Sigmoid colon (tissue), 7 donors: ENCODE data around the gene COL28A1. TPM values are rescaled to one million over a fixed set of nuclear protein-coding genes. Genes with fewer than 3 reads are reported as not detected.
"Not testable (repeated sequence)": the region's sequence is repeated elsewhere in the genome, so short reads cannot be mapped to it uniquely, and the experiment has no call there.

Experiments
- DNase-seq: peaks from one replicate; pipeline ENCODE4 v3.0.0-alpha.2; 2019
- H3K27ac ChIP-seq, 4 donors: fragments of 200-600 bp; sonication (generic); one replicate each; pipeline ENCODE4 v1.5.1; 2016 to 2019; ENCODE audit warnings: mild to moderate bottlenecking in 1 of 4
- H3K27me3 ChIP-seq, 3 donors: fragments of 200-600 bp; sonication (generic); one replicate each; pipeline ENCODE4 v1.5.1; 2019; ENCODE audit warnings: mild to moderate bottlenecking in 1 of 3
- H3K36me3 ChIP-seq, 4 donors: fragments of 200-600 bp; sonication (generic); one replicate each; pipeline ENCODE4 v1.5.1; 2016 to 2019
- H3K4me1 ChIP-seq, 4 donors: fragments of 200-600 bp; sonication (generic); one replicate each; pipeline ENCODE4 v1.5.1; 2017 to 2019
- H3K4me3 ChIP-seq, 4 donors: fragments of 200-600 bp; sonication (generic); one replicate each; pipeline ENCODE4 v1.5.1; 2017 to 2019; ENCODE audit warnings: mild to moderate bottlenecking in 2 of 4, moderate library complexity in 1 of 4
- H3K9me3 ChIP-seq, 4 donors: fragments of 200-600 bp in 3 of 4; sonication (generic) in 3 of 4; one replicate each; pipeline versions ENCODE4 v1.5.1 to v1.6.1; 2013 to 2019
- CTCF ChIP-seq, 4 experiments: fragments of 450-650 bp in 3 of 4; fragments of 200-600 bp in 1 of 4; IDR thresholded peaks; one replicate each; pipeline ENCODE4 v1.5.1; 2016 to 2019; ENCODE audit warnings: antibody characterized with exemption in 4 of 4, mild to moderate bottlenecking in 3 of 4, moderate library complexity in 2 of 4
- EP300 ChIP-seq, 4 donors: sonication (generic); formaldehyde crosslinking; IDR thresholded peaks; one replicate each; pipeline ENCODE4 v1.6.1; 2017; ENCODE audit warnings: antibody characterized with exemption in 4 of 4
- POLR2A ChIP-seq, 2 donors: fragments of 450-650 bp; IDR thresholded peaks; one replicate each; pipeline ENCODE4 v1.6.1; 2016; ENCODE audit warnings: antibody characterized with exemption in 2 of 2, mild to moderate bottlenecking in 2 of 2, moderate library complexity in 2 of 2
- POLR2AphosphoS5 ChIP-seq, 4 donors: sonication (generic); formaldehyde crosslinking; IDR thresholded peaks; one replicate each; pipeline ENCODE4 v1.6.1; 2017; ENCODE audit warnings: antibody characterized with exemption in 4 of 4
- WGBS, 2 donors: extraction: QIAGEN DNeasy Blood & Tissue Kit; methylation state at CpG; one replicate each; pipeline ENCODE4 v1.1.7; 2013; 5-methylcytosine and 5-hydroxymethylcytosine counted together
- intact Hi-C: fragments of 100-400 bp; cut with DNase I; formaldehyde crosslinking; loops from one replicate; pipeline ENCODE4 v1.15.1; 2023
- polyA plus RNA-seq, 3 donors: library from polyadenylated mRNA; stranded (reverse); fragments of 200-250 nt; gene quantifications; one replicate each; pipeline ENCODE4 v1.2.3, GENCODE V29; 2013
- total RNA-seq, 4 donors: library from RNA; depleted of rRNA; stranded (reverse); fragments of >200 nt; gene quantifications; one replicate each; pipeline ENCODE4 v1.1.0, GENCODE V29; 2016
- donor health status: healthy with polysubstance abuse.
- donor health status: Bipolar disorder and iron deficiency.
- donor health status: healthy.

Gene COL28A1
- total and polyA plus RNA-seq, 7 donors, result 0.60 to 25.5 (median 9.9) TPM

- intact Hi-C loops, result no loop called here
- H3K27ac ChIP-seq, result no peak overlapping the region
- no peaks in the 10 kb centered on the region for H3K9me3 ChIP-seq
- no peaks in the 10 kb centered on the region for H3K27me3 ChIP-seq
- H3K4me1 ChIP-seq, result no peaks in the 10 kb centered on the region
- 92 to 100% methylated on average over 1 of the region's 1 CpG for WGBS, 2 donors
- H3K4me3 ChIP-seq, result no peak overlapping the region
- H3K36me3 ChIP-seq, result no peaks in the 10 kb centered on the region
- TF ChIP-seq CTCF (IDR thresholded peaks at IDR 0.05), result no peak
- no peak for TF ChIP-seq POLR2AphosphoS5 (IDR thresholded peaks at IDR 0.05)
- no peak for TF ChIP-seq POLR2A (IDR thresholded peaks at IDR 0.05)
- TF ChIP-seq EP300 (IDR thresholded peaks at IDR 0.05), result no peak
- no peak for DNase-seq
Measured at GRCh38 chr7:7484072-7484471, 51.6 kb downstream of the COL28A1 start.

- no peak for DNase-seq
- Histone ChIP-seq H3K36me3 (no peaks in the 10 kb centered on the region), H3K4me1 (no peaks in the 10 kb centered on the region), H3K27ac (no peak overlapping the region), H3K27me3 (no peaks in the 10 kb centered on the region), H3K9me3 (no peaks in the 10 kb centered on the region), H3K4me3 (no peak overlapping the region)
- WGBS, 2 donors, result 96% methylated on average over 2 of the region's 2 CpGs
- no peak for TF ChIP-seq POLR2AphosphoS5 (IDR thresholded peaks at IDR 0.05)
- no peak for TF ChIP-seq CTCF (IDR thresholded peaks at IDR 0.05)
- no peak for TF ChIP-seq POLR2A (IDR thresholded peaks at IDR 0.05)
- TF ChIP-seq EP300 (IDR thresholded peaks at IDR 0.05), result no peak
- intact Hi-C loops, result no loop called here
Measured at GRCh38 chr7:7481802-7482201, 53.9 kb downstream of the COL28A1 start.

GRCh38 chr7:7479275-7479805, 56.3 kb downstream of the COL28A1 start:
- Histone ChIP-seq H3K4me3 (no peak overlapping the region), H3K36me3 (no peaks in the 10 kb centered on the region), H3K27me3 (no peaks in the 10 kb centered on the region), H3K4me1 (no peaks in the 10 kb centered on the region), H3K27ac (no peak overlapping the region), H3K9me3 (no peaks in the 10 kb centered on the region)
- intact Hi-C loops, result no loop called here
- no peak for DNase-seq
- TF ChIP-seq POLR2AphosphoS5 (IDR thresholded peaks at IDR 0.05), result no peak
- no peak for TF ChIP-seq EP300 (IDR thresholded peaks at IDR 0.05)
- no peak for TF ChIP-seq CTCF (IDR thresholded peaks at IDR 0.05)
- TF ChIP-seq POLR2A (IDR thresholded peaks at IDR 0.05), result no peak
- WGBS, 2 donors, result 86 to 87% methylated on average over 2 of the region's 2 CpGs

- TF ChIP-seq CTCF (IDR thresholded peaks at IDR 0.05) (no peak), EP300 (IDR thresholded peaks at IDR 0.05) (no peak), POLR2A (IDR thresholded peaks at IDR 0.05) (no peak), POLR2AphosphoS5 (IDR thresholded peaks at IDR 0.05) (no peak)
Measured at GRCh38 chr7:7478569-7478968, 57.1 kb downstream of the COL28A1 start.

GRCh38 chr7:7477641-7478040, 58.0 kb downstream of the COL28A1 start:
- H3K36me3 ChIP-seq, H3K4me1 ChIP-seq, DNase-seq, H3K9me3 ChIP-seq, H3K27ac ChIP-seq, intact Hi-C loops, H3K27me3 ChIP-seq, H3K4me3 ChIP-seq: not testable (repeated sequence)
- 90 to 98% methylated on average over 7 of the region's 7 CpGs for WGBS, 2 donors

More at GRCh38 chr7:7478569-7478968, 57.1 kb downstream of the COL28A1 start:
- WGBS, 2 donors, result 94 to 97% methylated on average over 23 of the region's 23 CpGs
- no peak overlapping the region for H3K4me3 ChIP-seq
- no peaks in the 10 kb centered on the region for H3K36me3 ChIP-seq
- intact Hi-C loops, result no loop called here
- no peaks in the 10 kb centered on the region for H3K9me3 ChIP-seq
- no peaks in the 10 kb centered on the region for H3K27me3 ChIP-seq
- H3K27ac ChIP-seq, result no peak overlapping the region
- no peak for DNase-seq
- H3K4me1 ChIP-seq, result no peaks in the 10 kb centered on the region
